HEK293T (cell line): ENCODE data around the gene OTUB1.

Experiments
- FOXM1 ChIP-seq: fragments of 450-650 bp; IDR thresholded peaks from 2 replicates; pipeline ENCODE4 v1.6.1; 2017; ENCODE audit warnings: mild to moderate bottlenecking, borderline replicate concordance
- HDGF ChIP-seq: fragments of 450-650 bp; IDR thresholded peaks from 2 replicates; pipeline ENCODE4 v1.6.1; 2017; ENCODE audit warnings: antibody characterized with exemption, borderline replicate concordance

DNA sequence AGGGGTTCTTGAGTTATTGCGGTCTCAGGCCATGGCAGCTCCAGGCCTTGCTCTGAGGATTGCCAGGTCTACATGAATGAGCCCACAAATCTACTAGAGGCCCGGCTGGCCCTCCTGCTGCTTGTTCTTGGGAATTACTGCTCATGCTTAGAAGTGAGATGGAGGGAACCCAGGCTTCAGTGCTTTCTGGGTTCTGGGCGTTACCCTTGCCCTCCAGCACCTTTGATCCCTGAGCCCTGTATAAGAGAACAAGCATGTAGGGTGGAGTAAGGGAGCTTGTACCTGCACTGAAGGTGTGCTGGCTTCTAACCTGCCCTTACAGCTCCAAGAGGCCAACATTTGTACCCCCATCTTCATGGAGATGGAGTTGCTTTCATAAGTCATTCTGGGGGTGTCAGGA, 43.4 kb upstream of the OTUB1 start:
- TF ChIP-seq FOXM1 (no peak), HDGF (no peak)
